HepG2 (cell line): Measurements from ENCODE around the gene LRR1. TPM values are rescaled to one million over a fixed set of nuclear protein-coding genes. Genes with fewer than 3 reads are reported as not detected.
A peak's percentile ranks its signal among the peaks of the same experiment; 100 is the strongest.

Experiments used
- ADNP ChIP-seq: sonication (generic); formaldehyde crosslinking; IDR thresholded peaks from 2 replicates; pipeline ENCODE4 v1.4.0; 2020; ENCODE audit warnings: missing genetic modification reagents
- HNF4G ChIP-seq, 2 experiments: sonication (generic) in 1 of 2; formaldehyde crosslinking in 1 of 2; IDR thresholded peaks; 2 replicates each; pipeline versions ENCODE4 v1.4.0 to v1.6.1; 2011 to 2020; ENCODE audit warnings: borderline replicate concordance in 2 of 2, low read depth in 2 of 2, mild to moderate bottlenecking in 2 of 2, low read length in 1 of 2, missing genetic modification reagents in 1 of 2, moderate library complexity in 1 of 2
- KAT7 ChIP-seq: IDR thresholded peaks from 2 replicates; pipeline ENCODE4 v1.6.1; 2018; ENCODE audit warnings: borderline replicate concordance, missing compliant biosample characterization
- KLF12 ChIP-seq: sonication (generic); formaldehyde crosslinking; IDR thresholded peaks from 2 replicates; pipeline ENCODE4 v1.4.0; 2020; ENCODE audit warnings: missing genetic modification reagents, borderline replicate concordance
- MIXL1 ChIP-seq: IDR thresholded peaks from 2 replicates; pipeline ENCODE4 v1.6.1; 2016
- NR2F1 ChIP-seq, 2 experiments: fragments of 450-650 bp in 1 of 2; formaldehyde crosslinking in 1 of 2; IDR thresholded peaks; 2 replicates each; pipeline versions ENCODE4 v1.5.0 to v1.6.1; 2016 to 2020; ENCODE audit warnings: mild to moderate bottlenecking in 1 of 2, missing compliant biosample characterization in 1 of 2, missing genetic modification reagents in 1 of 2, moderate library complexity in 1 of 2
- NR2F6 ChIP-seq, 2 experiments: IDR thresholded peaks; 2 replicates each; pipeline ENCODE4 v1.6.1; 2016; ENCODE audit warnings: antibody characterized with exemption in 1 of 2, mild to moderate bottlenecking in 1 of 2
- POLR2AphosphoS5 ChIP-seq: IDR thresholded peaks from 2 replicates; pipeline ENCODE4 v1.6.1; 2012; ENCODE audit warnings: low read depth, low read length
- SMAD1 ChIP-seq: sonication (generic); formaldehyde crosslinking; IDR thresholded peaks from 2 replicates; pipeline ENCODE4 v1.4.0; 2020; ENCODE audit warnings: missing genetic modification reagents, low read depth, mild to moderate bottlenecking, borderline replicate concordance
- SP5 ChIP-seq: IDR thresholded peaks from 2 replicates; pipeline ENCODE4 v1.6.1; 2016; ENCODE audit warnings: low read depth, borderline replicate concordance
- SUZ12 ChIP-seq: fragments of 150-350 bp; IDR thresholded peaks from 2 replicates; pipeline ENCODE4 v1.6.1; 2014; ENCODE audit warnings: low read depth, low read length
- TEAD3 ChIP-seq: optimal IDR thresholded peaks from 2 replicates; pipeline ENCODE3; 2016; ENCODE audit warnings: borderline replicate concordance
- ZBTB7B ChIP-seq: sonication (generic); formaldehyde crosslinking; IDR thresholded peaks from 2 replicates; pipeline ENCODE4 v1.4.0; 2020; ENCODE audit warnings: missing genetic modification reagents
- ZMYM4 ChIP-seq: sonication (generic); formaldehyde crosslinking; IDR thresholded peaks from 2 replicates; pipeline ENCODE4 v1.8.1; 2023; ENCODE audit warnings: mild to moderate bottlenecking, missing genetic modification reagents
- ZNF430 ChIP-seq: sonication (generic); formaldehyde crosslinking; IDR thresholded peaks from 2 replicates; pipeline ENCODE4 v1.9.0; 2021; ENCODE audit warnings: mild to moderate bottlenecking, missing genetic modification reagents
- ZNF556 ChIP-seq: sonication (generic); formaldehyde crosslinking; IDR thresholded peaks from 2 replicates; pipeline ENCODE4 v1.4.0; 2020; ENCODE audit warnings: mild to moderate bottlenecking, missing genetic modification reagents, borderline replicate concordance
- polyA plus RNA-seq, 8 experiments: library from polyadenylated mRNA; depleted of rRNA in 3 of 8; stranded (reverse) in 7 of 8; unstranded in 1 of 8; fragments of >200 nt; fragmentation: Illumina TruSeq in 4 of 8; extraction: Trizol in 4 of 8; gene quantifications; 2 replicates each; pipeline versions ENCODE4 v1.2.1 to v1.2.3, GENCODE V29; 2011 to 2016; ENCODE audit warnings: low read depth in 4 of 8, missing spikeins in 1 of 8, mixed read lengths in 1 of 8; ENCODE audit not compliant: insufficient read depth in 1 of 8
- total RNA-seq, 5 experiments: library from RNA; depleted of rRNA; stranded (reverse); fragments of >200 nt; fragmentation: Illumina TruSeq; extraction: Trizol; gene quantifications; 2 replicates each; pipeline ENCODE4 v1.2.3, GENCODE V29; 2016; ENCODE audit warnings: low read depth in 1 of 5
- TF ChIP-seq, protein P1 (sequence below): sonication (generic); formaldehyde crosslinking; IDR thresholded peaks from 2 replicates; pipeline ENCODE4 v1.4.0; 2020; ENCODE audit warnings: mild to moderate bottlenecking, missing genetic modification reagents
- TF ChIP-seq, protein P2 (sequence below): sonication (generic); formaldehyde crosslinking; IDR thresholded peaks from 2 replicates; pipeline ENCODE4 v1.4.0; 2020; ENCODE audit warnings: mild to moderate bottlenecking, missing genetic modification reagents
- TF ChIP-seq, protein P3 (sequence below): sonication (generic); formaldehyde crosslinking; IDR thresholded peaks from 2 replicates; pipeline ENCODE4 v1.4.0; 2020; ENCODE audit warnings: missing genetic modification reagents, borderline replicate concordance
- TF ChIP-seq, protein P4 (sequence below): IDR thresholded peaks from 2 replicates; pipeline ENCODE4 v1.6.1; 2012; ENCODE audit warnings: low read length, improper control_type of control experiment
- TF ChIP-seq, protein P5 (sequence below): sonication (generic); formaldehyde crosslinking; IDR thresholded peaks from 2 replicates; pipeline ENCODE4 v1.4.0; 2020; ENCODE audit warnings: missing genetic modification reagents, borderline replicate concordance

The LRR1 gene
- total and polyA plus RNA-seq, 2 of the 13 experiments (the other 11 are each of a cell fraction or from before 2014, with no cell fraction given), result 7.0 to 36.2 TPM

DNA sequence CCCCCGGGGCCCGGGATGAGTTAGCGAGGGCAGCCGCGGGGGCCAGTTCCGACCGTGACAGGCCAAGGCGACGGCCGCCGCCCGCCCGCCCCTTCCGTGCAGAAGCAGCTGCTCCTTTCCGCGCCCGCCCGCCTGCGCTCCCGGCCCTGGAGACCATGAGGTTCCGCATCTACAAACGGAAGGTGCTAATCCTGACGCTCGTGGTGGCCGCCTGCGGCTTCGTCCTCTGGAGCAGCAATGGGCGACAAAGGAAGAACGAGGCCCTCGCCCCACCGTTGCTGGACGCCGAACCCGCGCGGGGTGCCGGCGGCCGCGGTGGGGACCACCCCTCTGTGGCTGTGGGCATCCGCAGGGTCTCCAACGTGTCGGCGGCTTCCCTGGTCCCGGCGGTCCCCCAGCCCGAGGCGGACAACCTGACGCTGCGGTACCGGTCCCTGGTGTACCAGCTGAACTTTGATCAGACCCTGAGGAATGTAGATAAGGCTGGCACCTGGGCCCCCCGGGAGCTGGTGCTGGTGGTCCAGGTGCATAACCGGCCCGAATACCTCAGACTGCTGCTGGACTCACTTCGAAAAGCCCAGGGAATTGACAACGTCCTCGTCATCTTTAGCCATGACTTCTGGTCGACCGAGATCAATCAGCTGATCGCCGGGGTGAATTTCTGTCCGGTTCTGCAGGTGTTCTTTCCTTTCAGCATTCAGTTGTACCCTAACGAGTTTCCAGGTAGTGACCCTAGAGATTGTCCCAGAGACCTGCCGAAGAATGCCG is 22.6 kb downstream of the LRR1 start (continued):
- TF ChIP-seq ADNP (CRISPR knock-in tag), result no peak
- peak; percentile 25 for TF ChIP-seq TEAD3 (CRISPR knock-in tag)
- TF ChIP-seq ZMYM4 (CRISPR knock-in tag), result no peak
- peak; percentile 82; the same call in 1 of the 2 replicates for TF ChIP-seq ZBTB7B (CRISPR knock-in tag)
- no peak for TF ChIP-seq POLR2AphosphoS5
- no peak for TF ChIP-seq SMAD1 (CRISPR knock-in tag)
- TF ChIP-seq ZNF430 (CRISPR knock-in tag), result no peak
- peak; percentile 55; the same call in 1 of the 2 replicates for TF ChIP-seq HNF4G (IDR thresholded peaks at IDR 0.05; ENCODE audit: borderline replicate concordance, low read depth, low read length)
- no peak for TF ChIP-seq HNF4G (CRISPR knock-in tag; IDR thresholded peaks at IDR 0.05; ENCODE audit: borderline replicate concordance, low read depth)
- peak; percentile 86; the same call in 1 of the 2 replicates for TF ChIP-seq KAT7 (CRISPR knock-in tag)
- no peak for TF ChIP-seq SUZ12
- TF ChIP-seq ZNF556, result no peak
- no peak for TF ChIP-seq NR2F6 (IDR thresholded peaks at IDR 0.05)
- TF ChIP-seq NR2F6 (CRISPR knock-in tag; IDR thresholded peaks at IDR 0.05), result no peak
- TF ChIP-seq MIXL1 (CRISPR knock-in tag), result no peak
- TF ChIP-seq, protein P1, sequence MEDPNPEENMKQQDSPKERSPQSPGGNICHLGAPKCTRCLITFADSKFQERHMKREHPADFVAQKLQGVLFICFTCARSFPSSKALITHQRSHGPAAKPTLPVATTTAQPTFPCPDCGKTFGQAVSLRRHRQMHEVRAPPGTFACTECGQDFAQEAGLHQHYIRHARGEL (CRISPR knock-in tag), result no peak
- TF ChIP-seq NR2F1 (CRISPR knock-in tag; IDR thresholded peaks at IDR 0.05), result no peak
- no peak for TF ChIP-seq KLF12
- TF ChIP-seq, protein P2, sequence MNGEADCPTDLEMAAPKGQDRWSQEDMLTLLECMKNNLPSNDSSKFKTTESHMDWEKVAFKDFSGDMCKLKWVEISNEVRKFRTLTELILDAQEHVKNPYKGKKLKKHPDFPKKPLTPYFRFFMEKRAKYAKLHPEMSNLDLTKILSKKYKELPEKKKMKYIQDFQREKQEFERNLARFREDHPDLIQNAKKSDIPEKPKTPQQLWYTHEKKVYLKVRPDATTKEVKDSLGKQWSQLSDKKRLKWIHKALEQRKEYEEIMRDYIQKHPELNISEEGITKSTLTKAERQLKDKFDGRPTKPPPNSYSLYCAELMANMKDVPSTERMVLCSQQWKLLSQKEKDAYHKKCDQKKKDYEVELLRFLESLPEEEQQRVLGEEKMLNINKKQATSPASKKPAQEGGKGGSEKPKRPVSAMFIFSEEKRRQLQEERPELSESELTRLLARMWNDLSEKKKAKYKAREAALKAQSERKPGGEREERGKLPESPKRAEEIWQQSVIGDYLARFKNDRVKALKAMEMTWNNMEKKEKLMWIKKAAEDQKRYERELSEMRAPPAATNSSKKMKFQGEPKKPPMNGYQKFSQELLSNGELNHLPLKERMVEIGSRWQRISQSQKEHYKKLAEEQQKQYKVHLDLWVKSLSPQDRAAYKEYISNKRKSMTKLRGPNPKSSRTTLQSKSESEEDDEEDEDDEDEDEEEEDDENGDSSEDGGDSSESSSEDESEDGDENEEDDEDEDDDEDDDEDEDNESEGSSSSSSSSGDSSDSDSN, result no peak
- TF ChIP-seq, protein P3, sequence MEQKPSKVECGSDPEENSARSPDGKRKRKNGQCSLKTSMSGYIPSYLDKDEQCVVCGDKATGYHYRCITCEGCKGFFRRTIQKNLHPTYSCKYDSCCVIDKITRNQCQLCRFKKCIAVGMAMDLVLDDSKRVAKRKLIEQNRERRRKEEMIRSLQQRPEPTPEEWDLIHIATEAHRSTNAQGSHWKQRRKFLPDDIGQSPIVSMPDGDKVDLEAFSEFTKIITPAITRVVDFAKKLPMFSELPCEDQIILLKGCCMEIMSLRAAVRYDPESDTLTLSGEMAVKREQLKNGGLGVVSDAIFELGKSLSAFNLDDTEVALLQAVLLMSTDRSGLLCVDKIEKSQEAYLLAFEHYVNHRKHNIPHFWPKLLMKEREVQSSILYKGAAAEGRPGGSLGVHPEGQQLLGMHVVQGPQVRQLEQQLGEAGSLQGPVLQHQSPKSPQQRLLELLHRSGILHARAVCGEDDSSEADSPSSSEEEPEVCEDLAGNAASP (CRISPR knock-in tag), result no peak
- no peak for TF ChIP-seq SP5 (CRISPR knock-in tag)
- TF ChIP-seq, protein P4, sequence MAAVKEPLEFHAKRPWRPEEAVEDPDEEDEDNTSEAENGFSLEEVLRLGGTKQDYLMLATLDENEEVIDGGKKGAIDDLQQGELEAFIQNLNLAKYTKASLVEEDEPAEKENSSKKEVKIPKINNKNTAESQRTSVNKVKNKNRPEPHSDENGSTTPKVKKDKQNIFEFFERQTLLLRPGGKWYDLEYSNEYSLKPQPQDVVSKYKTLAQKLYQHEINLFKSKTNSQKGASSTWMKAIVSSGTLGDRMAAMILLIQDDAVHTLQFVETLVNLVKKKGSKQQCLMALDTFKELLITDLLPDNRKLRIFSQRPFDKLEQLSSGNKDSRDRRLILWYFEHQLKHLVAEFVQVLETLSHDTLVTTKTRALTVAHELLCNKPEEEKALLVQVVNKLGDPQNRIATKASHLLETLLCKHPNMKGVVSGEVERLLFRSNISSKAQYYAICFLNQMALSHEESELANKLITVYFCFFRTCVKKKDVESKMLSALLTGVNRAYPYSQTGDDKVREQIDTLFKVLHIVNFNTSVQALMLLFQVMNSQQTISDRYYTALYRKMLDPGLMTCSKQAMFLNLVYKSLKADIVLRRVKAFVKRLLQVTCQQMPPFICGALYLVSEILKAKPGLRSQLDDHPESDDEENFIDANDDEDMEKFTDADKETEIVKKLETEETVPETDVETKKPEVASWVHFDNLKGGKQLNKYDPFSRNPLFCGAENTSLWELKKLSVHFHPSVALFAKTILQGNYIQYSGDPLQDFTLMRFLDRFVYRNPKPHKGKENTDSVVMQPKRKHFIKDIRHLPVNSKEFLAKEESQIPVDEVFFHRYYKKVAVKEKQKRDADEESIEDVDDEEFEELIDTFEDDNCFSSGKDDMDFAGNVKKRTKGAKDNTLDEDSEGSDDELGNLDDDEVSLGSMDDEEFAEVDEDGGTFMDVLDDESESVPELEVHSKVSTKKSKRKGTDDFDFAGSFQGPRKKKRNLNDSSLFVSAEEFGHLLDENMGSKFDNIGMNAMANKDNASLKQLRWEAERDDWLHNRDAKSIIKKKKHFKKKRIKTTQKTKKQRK, result no peak
- TF ChIP-seq, protein P5, sequence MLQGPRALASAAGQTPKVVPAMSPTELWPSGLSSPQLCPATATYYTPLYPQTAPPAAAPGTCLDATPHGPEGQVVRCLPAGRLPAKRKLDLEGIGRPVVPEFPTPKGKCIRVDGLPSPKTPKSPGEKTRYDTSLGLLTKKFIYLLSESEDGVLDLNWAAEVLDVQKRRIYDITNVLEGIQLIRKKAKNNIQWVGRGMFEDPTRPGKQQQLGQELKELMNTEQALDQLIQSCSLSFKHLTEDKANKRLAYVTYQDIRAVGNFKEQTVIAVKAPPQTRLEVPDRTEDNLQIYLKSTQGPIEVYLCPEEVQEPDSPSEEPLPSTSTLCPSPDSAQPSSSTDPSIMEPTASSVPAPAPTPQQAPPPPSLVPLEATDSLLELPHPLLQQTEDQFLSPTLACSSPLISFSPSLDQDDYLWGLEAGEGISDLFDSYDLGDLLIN (CRISPR knock-in tag), result no peak
